Measurements from ENCODE around the gene MDN1.

DNA sequence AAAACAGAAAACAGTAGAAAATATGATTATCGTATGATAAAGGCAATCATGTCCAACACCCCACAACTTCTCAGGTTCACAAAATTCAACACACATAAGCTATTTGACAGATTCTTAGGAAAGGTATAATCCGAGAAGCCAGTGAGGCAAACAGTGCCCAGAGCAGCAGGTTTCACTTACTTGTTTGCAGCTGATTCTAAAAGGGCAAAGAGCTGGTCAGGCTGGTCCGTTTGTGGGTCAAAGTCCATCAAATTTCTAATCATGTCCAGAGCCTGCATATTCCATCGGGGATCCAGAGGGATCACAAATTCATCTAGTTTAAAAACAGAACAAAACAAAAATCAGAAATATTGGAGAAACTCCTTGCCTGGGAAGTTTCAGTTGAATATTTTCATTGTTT lies 111.3 kb downstream of the MDN1 start:
- TF ChIP-seq, protein P1, sequence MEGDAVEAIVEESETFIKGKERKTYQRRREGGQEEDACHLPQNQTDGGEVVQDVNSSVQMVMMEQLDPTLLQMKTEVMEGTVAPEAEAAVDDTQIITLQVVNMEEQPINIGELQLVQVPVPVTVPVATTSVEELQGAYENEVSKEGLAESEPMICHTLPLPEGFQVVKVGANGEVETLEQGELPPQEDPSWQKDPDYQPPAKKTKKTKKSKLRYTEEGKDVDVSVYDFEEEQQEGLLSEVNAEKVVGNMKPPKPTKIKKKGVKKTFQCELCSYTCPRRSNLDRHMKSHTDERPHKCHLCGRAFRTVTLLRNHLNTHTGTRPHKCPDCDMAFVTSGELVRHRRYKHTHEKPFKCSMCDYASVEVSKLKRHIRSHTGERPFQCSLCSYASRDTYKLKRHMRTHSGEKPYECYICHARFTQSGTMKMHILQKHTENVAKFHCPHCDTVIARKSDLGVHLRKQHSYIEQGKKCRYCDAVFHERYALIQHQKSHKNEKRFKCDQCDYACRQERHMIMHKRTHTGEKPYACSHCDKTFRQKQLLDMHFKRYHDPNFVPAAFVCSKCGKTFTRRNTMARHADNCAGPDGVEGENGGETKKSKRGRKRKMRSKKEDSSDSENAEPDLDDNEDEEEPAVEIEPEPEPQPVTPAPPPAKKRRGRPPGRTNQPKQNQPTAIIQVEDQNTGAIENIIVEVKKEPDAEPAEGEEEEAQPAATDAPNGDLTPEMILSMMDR (IDR thresholded peaks at IDR 0.05): no peak
- TF ChIP-seq EZH2 (IDR thresholded peaks at IDR 0.05; ENCODE audit: borderline replicate concordance, insufficient read depth, low read depth, low read length, poor library complexity, severe bottlenecking): no peak
